Measurements from ENCODE around the gene GTF3C5. TPM values are rescaled to one million over a fixed set of nuclear protein-coding genes. Genes with fewer than 3 reads are reported as not detected.

The GTF3C5 gene
- total and polyA plus RNA-seq, 10 of the 15 experiments (the other 5 are each of a cell fraction or from before 2014, with no cell fraction given), result 2.2 to 81.1 (median 68.7) TPM

GRCh38 chr9:133006731-133007352 lies 24.0 kb upstream of the GTF3C5 start:
- in situ Hi-C loops (cut with MboI) (no loop called here), intact Hi-C loops (cut with micrococcal nuclease; ENCODE audit: unreplicated experiment) (no loop called here)
- Histone ChIP-seq H3K36me3 (ENCODE audit: control insufficient read depth in 2 of 2, insufficient read depth in 2 of 2, low read length in 1 of 2) (no peaks in the 10 kb centered on the region), H3K4me2 (ENCODE audit: control insufficient read depth, insufficient read depth) (no peak overlapping the region), H2AFZ (ENCODE audit: control insufficient read depth, low read depth, low read length) (no peak overlapping the region), H3K9ac (ENCODE audit: control insufficient read depth, insufficient read depth, low read length) (no peak overlapping the region), H3K27me3 (replicated peaks in 1 of 2; ENCODE audit: control insufficient read depth in 2 of 2, insufficient read depth in 2 of 2, low read length in 1 of 2) (peaks cover 0 to 2% of the 10 kb centered on the region in 2 experiments; a peak in 2 of 4 replicates), H4K20me1 (ENCODE audit: control insufficient read depth, insufficient read depth) (no peaks in the 10 kb centered on the region), H3K27ac (ENCODE audit: control insufficient read depth, insufficient read depth) (no peak overlapping the region), H3K9me3 (replicated peaks; ENCODE audit: control insufficient read depth, insufficient read depth, low read length) (no peaks in the 10 kb centered on the region; the same call in 2 of the 3 replicates), H3K4me3 (no peak overlapping the region), H3K4me1 (ENCODE audit: control insufficient read depth, insufficient read depth, low read length) (no peaks in the 10 kb centered on the region), H3K79me2 (ENCODE audit: control insufficient read depth, insufficient read depth, low read length) (no peaks in the 10 kb centered on the region)
- ChIA-PET RAD21 (ENCODE audit: unreplicated experiment) (no interaction called here), SMC1A (ENCODE audit: uncharacterized antibody, unreplicated experiment) (no interaction called here), CTCF (interaction anchor here (0.8 kb wide), 1 partner anchor 15 kb away, joined by 5 read pairs; no protein-coding TSS in a partner anchor), POLR2A (no interaction called here)
- DNase-seq (ENCODE audit: low read depth, low spot score) (no peak), ATAC-seq (no peak), FAIRE-seq (no peak)
- 46% methylated on average over 5 of the region's 5 CpGs for WGBS (ENCODE audit: insufficient coverage, insufficient replicate concordance, low lambda C conversion rate, missing lambda C conversion rate)
- BruUV-seq (replicated peaks), result no TSS peak
- TF ChIP-seq ATF3 (IDR thresholded peaks at IDR 0.05; ENCODE audit: borderline replicate concordance, extremely low read depth, low read depth, low read length) (no peak), FOXM1 (IDR thresholded peaks at IDR 0.05; ENCODE audit: low read depth, low read length) (no peak), NFYB (IDR thresholded peaks at IDR 0.05; ENCODE audit: insufficient read depth, low read depth, low read length) (no peak)
- TF ChIP-seq, protein P1, sequence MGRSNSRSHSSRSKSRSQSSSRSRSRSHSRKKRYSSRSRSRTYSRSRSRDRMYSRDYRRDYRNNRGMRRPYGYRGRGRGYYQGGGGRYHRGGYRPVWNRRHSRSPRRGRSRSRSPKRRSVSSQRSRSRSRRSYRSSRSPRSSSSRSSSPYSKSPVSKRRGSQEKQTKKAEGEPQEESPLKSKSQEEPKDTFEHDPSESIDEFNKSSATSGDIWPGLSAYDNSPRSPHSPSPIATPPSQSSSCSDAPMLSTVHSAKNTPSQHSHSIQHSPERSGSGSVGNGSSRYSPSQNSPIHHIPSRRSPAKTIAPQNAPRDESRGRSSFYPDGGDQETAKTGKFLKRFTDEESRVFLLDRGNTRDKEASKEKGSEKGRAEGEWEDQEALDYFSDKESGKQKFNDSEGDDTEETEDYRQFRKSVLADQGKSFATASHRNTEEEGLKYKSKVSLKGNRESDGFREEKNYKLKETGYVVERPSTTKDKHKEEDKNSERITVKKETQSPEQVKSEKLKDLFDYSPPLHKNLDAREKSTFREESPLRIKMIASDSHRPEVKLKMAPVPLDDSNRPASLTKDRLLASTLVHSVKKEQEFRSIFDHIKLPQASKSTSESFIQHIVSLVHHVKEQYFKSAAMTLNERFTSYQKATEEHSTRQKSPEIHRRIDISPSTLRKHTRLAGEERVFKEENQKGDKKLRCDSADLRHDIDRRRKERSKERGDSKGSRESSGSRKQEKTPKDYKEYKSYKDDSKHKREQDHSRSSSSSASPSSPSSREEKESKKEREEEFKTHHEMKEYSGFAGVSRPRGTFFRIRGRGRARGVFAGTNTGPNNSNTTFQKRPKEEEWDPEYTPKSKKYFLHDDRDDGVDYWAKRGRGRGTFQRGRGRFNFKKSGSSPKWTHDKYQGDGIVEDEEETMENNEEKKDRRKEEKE (IDR thresholded peaks at IDR 0.05), result no peak
